SK-N-SH (cell line): ENCODE measurements around the gene DCTN3.

Source experiments
- CHD2 ChIP-seq: fragments of 150-350 bp; IDR thresholded peaks from 2 replicates; pipeline ENCODE4 v1.6.1; 2018; ENCODE audit warnings: low read length; ENCODE audit not compliant: partially characterized antibody
- CTCF ChIP-seq: fragments of 200-600 bp; sonication (generic); IDR thresholded peaks from 2 replicates; pipeline ENCODE4 v1.6.1; 2017; ENCODE audit warnings: antibody characterized with exemption, mild to moderate bottlenecking, moderate library complexity
- EP300 ChIP-seq, 2 experiments: IDR thresholded peaks; 2 replicates each; pipeline versions ENCODE4 v1.4.0 to v1.6.1; 2012; ENCODE audit warnings: borderline replicate concordance in 1 of 2, low read depth in 1 of 2, low read length in 1 of 2
- EZH2phosphoT487 ChIP-seq: fragments of 200-600 bp; sonication (generic); IDR thresholded peaks from 2 replicates; pipeline ENCODE4 v1.6.1; 2017; ENCODE audit warnings: low read depth, mixed run types, mild to moderate bottlenecking, antibody characterized with exemption, moderate library complexity, borderline replicate concordance
- FOSL2 ChIP-seq: IDR thresholded peaks from 2 replicates; pipeline ENCODE4 v1.4.0; 2012; ENCODE audit warnings: low read depth, mild to moderate bottlenecking, moderate library complexity, borderline replicate concordance
- JUND ChIP-seq: IDR thresholded peaks from 2 replicates; pipeline ENCODE4 v1.4.0; 2012
- MAX ChIP-seq: IDR thresholded peaks from 2 replicates; pipeline ENCODE4 v1.4.0; 2012; ENCODE audit warnings: low read depth
- MXI1 ChIP-seq: IDR thresholded peaks from 2 replicates; pipeline ENCODE4 v1.6.1; 2012; ENCODE audit warnings: mild to moderate bottlenecking, low read depth, low read length, improper control_type of control experiment
- POLR2AphosphoS5 ChIP-seq: IDR thresholded peaks from 2 replicates; pipeline ENCODE4 v1.6.1; 2012; ENCODE audit warnings: low read depth, low read length
- RAD21 ChIP-seq: IDR thresholded peaks from 2 replicates; pipeline ENCODE4 v1.6.1; 2012; ENCODE audit warnings: mild to moderate bottlenecking, low read length
- REST ChIP-seq: IDR thresholded peaks from 2 replicates; pipeline ENCODE4 v1.6.1; 2012; ENCODE audit warnings: mild to moderate bottlenecking, low read depth, low read length, moderate library complexity
- RXRA ChIP-seq: IDR thresholded peaks from 2 replicates; pipeline ENCODE4 v1.4.0; 2012; ENCODE audit warnings: low read depth, mild to moderate bottlenecking, borderline replicate concordance
- SIN3A ChIP-seq: IDR thresholded peaks from 2 replicates; pipeline ENCODE4 v1.6.1; 2012; ENCODE audit warnings: low read depth, mild to moderate bottlenecking, low read length, moderate library complexity, borderline replicate concordance
- TAF1 ChIP-seq: IDR thresholded peaks from 2 replicates; pipeline ENCODE4 v1.6.1; 2012; ENCODE audit warnings: low read depth, mild to moderate bottlenecking, low read length, moderate library complexity, borderline replicate concordance

- TF ChIP-seq POLR2AphosphoS5 = peak; percentile 86
- TF ChIP-seq TAF1 = peak; percentile 32; the same call in 1 of the 2 replicates
- peak; percentile 36; the same call in 1 of the 2 replicates for TF ChIP-seq MAX
- TF ChIP-seq CTCF = no peak
- TF ChIP-seq EZH2phosphoT487 = no peak
- TF ChIP-seq RXRA = no peak
- TF ChIP-seq FOSL2 = no peak
- TF ChIP-seq MXI1 = 0 out of 2 replicates have a peak, but pooled peaks have one; percentile 9
- TF ChIP-seq REST = no peak
- TF ChIP-seq SIN3A = no peak
- peak; percentile 30 for TF ChIP-seq CHD2
- TF ChIP-seq EP300 (IDR thresholded peaks at IDR 0.05; ENCODE audit: borderline replicate concordance in 1 of 2, low read depth in 1 of 2, low read length in 1 of 2) = no peak; a peak in 1 of 4 replicates
- TF ChIP-seq JUND = no peak
- TF ChIP-seq RAD21 = no peak
Observed at GRCh38 chr9:34665381-34666250, 45.3 kb upstream of the DCTN3 start.
